HepG2 (cell line): ENCODE data around the gene BARX2. TPM values are rescaled to one million over a fixed set of nuclear protein-coding genes. Genes with fewer than 3 reads are reported as not detected.

Experiments
- ATAC-seq: fragments of 200-7000 bp; cut with Tn5 transposase; 3 replicates; pipeline ENCODE4 v1.9.1; 2020; ENCODE audit warnings: mild to moderate bottlenecking, moderate library complexity
- BruUV-seq: library from RNA; stranded (reverse); fragments of 400-500 nt; replicated peaks from 2 replicates; lab custom pipeline; 2021; lab: Mats Ljungman, UMichigan
- CTCF ChIA-PET: fragments of 300-600 bp; formaldehyde crosslinking; extraction: SDS; loops from one replicate; lab custom pipeline; 2021; ENCODE audit warnings: low total read pairs, inconsistent platforms, low intra/inter-chr PET ratio; lab: Yijun Ruan, JAX
- POLR2A ChIA-PET: fragments of 350-600 bp; sonication (Branson Sonifier 250); formaldehyde crosslinking; loops from one replicate; lab custom pipeline; 2020; ENCODE audit warnings: antibody characterized with exemption, inconsistent platforms; lab: Yijun Ruan, JAX
- DNase-seq: peaks from one replicate; pipeline ENCODE4 v3.0.0-alpha.2; 2015; ENCODE audit warnings: low spot score
- FAIRE-seq: peaks from 3 replicates; lab custom pipeline; 2011; peaks lifted over from hg19 to GRCh38; lab: Jason Lieb, UNC
- H2AFZ ChIP-seq: one replicate; pipeline ENCODE4 v1.6.1; 2011; ENCODE audit warnings: low read length, inconsistent platforms
- H3K27ac ChIP-seq: fragments of 300-600 bp; 3 replicates; pipeline ENCODE4 v1.8.0; 2011; ENCODE audit warnings: mixed run types, mild to moderate bottlenecking, mixed read lengths, low read length, inconsistent platforms; ENCODE audit not compliant: insufficient read depth; ENCODE audit errors: extremely low read length
- H3K27me3 ChIP-seq, 2 experiments: fragments of 200-600 bp in 1 of 2; 2 replicates in 1 of 2; 3 replicates in 1 of 2; pipeline versions ENCODE4 v1.6.0 to v1.8.0; 2011; ENCODE audit warnings: low read length in 2 of 2, mild to moderate bottlenecking in 2 of 2, moderate library complexity in 2 of 2, inconsistent platforms in 1 of 2; ENCODE audit not compliant: insufficient read depth in 2 of 2, control insufficient read depth in 1 of 2
- H3K36me3 ChIP-seq, 2 experiments: fragments of 200-600 bp in 1 of 2; replicated peaks in 1 of 2; 2 replicates in 1 of 2; 3 replicates in 1 of 2; pipeline versions ENCODE4 v1.5.1 to v1.8.0; 2011; ENCODE audit warnings: low read length in 2 of 2, inconsistent platforms in 1 of 2; ENCODE audit not compliant: insufficient read depth in 2 of 2, control insufficient read depth in 1 of 2
- H3K4me1 ChIP-seq: 2 replicates; pipeline ENCODE4 v1.5.1; 2012; ENCODE audit warnings: low read length, inconsistent platforms; ENCODE audit not compliant: insufficient read depth
- H3K4me2 ChIP-seq: 2 replicates; pipeline ENCODE4 v1.6.0; 2011; ENCODE audit warnings: low read depth, low read length, inconsistent platforms
- H3K4me3 ChIP-seq, 3 experiments: fragments of 200-600 bp in 1 of 3; sonication (generic), shearing (Covaris generic) in 1 of 3; replicated peaks in 1 of 3; 2 replicates each; pipeline ENCODE4 v1.5.1; 2011 to 2016; ENCODE audit warnings: low read length in 3 of 3, inconsistent platforms in 2 of 3, low read depth in 2 of 3, mild to moderate bottlenecking in 2 of 3, control low read depth in 1 of 3, mixed read lengths in 1 of 3; ENCODE audit not compliant: insufficient read depth in 1 of 3
- H3K79me2 ChIP-seq: one replicate; pipeline ENCODE4 v1.6.1; 2011; ENCODE audit warnings: low read length, inconsistent platforms; ENCODE audit not compliant: insufficient read depth
- H3K9ac ChIP-seq: 2 replicates; pipeline ENCODE4 v1.6.0; 2011; ENCODE audit warnings: mild to moderate bottlenecking, low read depth, low read length, inconsistent platforms; ENCODE audit not compliant: insufficient read depth
- H3K9me3 ChIP-seq: 2 replicates; pipeline ENCODE4 v1.5.1; 2012; ENCODE audit warnings: mild to moderate bottlenecking, low read length
- H4K20me1 ChIP-seq: 2 replicates; pipeline ENCODE4 v1.6.0; 2011; ENCODE audit warnings: inconsistent platforms, mild to moderate bottlenecking, low read length, moderate library complexity; ENCODE audit not compliant: insufficient read depth
- CC2D1A ChIP-seq: sonication (generic); formaldehyde crosslinking; IDR thresholded peaks from 2 replicates; pipeline ENCODE4 v1.8.1; 2023; ENCODE audit warnings: mild to moderate bottlenecking, missing genetic modification reagents
- EEA1 ChIP-seq: sonication (generic); formaldehyde crosslinking; IDR thresholded peaks from 2 replicates; pipeline ENCODE4 v1.5.1; 2020; ENCODE audit warnings: mild to moderate bottlenecking, missing genetic modification reagents, borderline replicate concordance
- HNRNPUL1 ChIP-seq: fragments of 200-400 bp; formaldehyde crosslinking; IDR thresholded peaks from 2 replicates; pipeline ENCODE4 v1.6.1; 2017; ENCODE audit warnings: low read depth, mild to moderate bottlenecking, low read length, moderate library complexity
- HOXA9 ChIP-seq: sonication (generic); formaldehyde crosslinking; IDR thresholded peaks from 2 replicates; pipeline ENCODE4 v1.8.1; 2022; ENCODE audit warnings: missing genetic modification reagents, mild to moderate bottlenecking, moderate library complexity, borderline replicate concordance
- PRPF4 ChIP-seq: fragments of 200-400 bp; formaldehyde crosslinking; IDR thresholded peaks from 2 replicates; pipeline ENCODE4 v1.6.1; 2016; ENCODE audit warnings: low read length, low read depth; ENCODE audit not compliant: poor library complexity, severe bottlenecking
- ZBTB42 ChIP-seq: sonication (generic); formaldehyde crosslinking; IDR thresholded peaks from 2 replicates; pipeline ENCODE4 v1.5.0; 2020; ENCODE audit warnings: mild to moderate bottlenecking, missing genetic modification reagents
- ZNF12 ChIP-seq: sonication (generic); formaldehyde crosslinking; IDR thresholded peaks from 2 replicates; pipeline ENCODE4 v1.5.0; 2020; ENCODE audit warnings: missing genetic modification reagents
- ZNF180 ChIP-seq: sonication (generic); formaldehyde crosslinking; IDR thresholded peaks from 2 replicates; pipeline ENCODE4 v1.4.0; 2020; ENCODE audit warnings: low read depth, missing genetic modification reagents, borderline replicate concordance
- ZNF567 ChIP-seq: sonication (generic); formaldehyde crosslinking; IDR thresholded peaks from 2 replicates; pipeline ENCODE4 v1.8.1; 2023; ENCODE audit warnings: mild to moderate bottlenecking, missing genetic modification reagents, borderline replicate concordance
- ZNF598 ChIP-seq: sonication (generic); formaldehyde crosslinking; IDR thresholded peaks from 2 replicates; pipeline ENCODE4 v1.5.1; 2020; ENCODE audit warnings: mild to moderate bottlenecking, missing genetic modification reagents, borderline replicate concordance
- WGBS: methylation state at CpG from one replicate; pipeline ENCODE4 v1.1.6; 2017; ENCODE audit warnings: low lambda C conversion rate; 5-methylcytosine and 5-hydroxymethylcytosine counted together
- in situ Hi-C: cut with HindIII; loops from 2 replicates; pipeline ENCODE4 v1.10.0; 2017; ENCODE audit warnings: low pct_unique_long_range_greater_than_20kb; ENCODE audit not compliant: extremely low pct_ligation_motif_present
- intact Hi-C: fragments of 100-400 bp; cut with micrococcal nuclease; formaldehyde crosslinking; loops from one replicate; pipeline ENCODE4 v1.10.0; 2022; ENCODE audit not compliant: unreplicated experiment
- polyA plus RNA-seq, 8 experiments: library from polyadenylated mRNA; depleted of rRNA in 3 of 8; stranded (reverse) in 7 of 8; unstranded in 1 of 8; fragments of >200 nt; fragmentation: Illumina TruSeq in 4 of 8; extraction: Trizol in 4 of 8; gene quantifications; 2 replicates each; pipeline versions ENCODE4 v1.2.1 to v1.2.3, GENCODE V29; 2011 to 2016; ENCODE audit warnings: low read depth in 4 of 8, missing spikeins in 1 of 8, mixed read lengths in 1 of 8; ENCODE audit not compliant: insufficient read depth in 1 of 8
- total RNA-seq, 5 experiments: library from RNA; depleted of rRNA; stranded (reverse); fragments of >200 nt; fragmentation: Illumina TruSeq; extraction: Trizol; gene quantifications; 2 replicates each; pipeline ENCODE4 v1.2.3, GENCODE V29; 2016; ENCODE audit warnings: low read depth in 1 of 5
- TF ChIP-seq, protein P1 (sequence below): sonication (generic); formaldehyde crosslinking; IDR thresholded peaks from 2 replicates; pipeline ENCODE4 v1.8.1; 2023; ENCODE audit warnings: mild to moderate bottlenecking, missing genetic modification reagents
- TF ChIP-seq, protein P2 (sequence below): sonication (generic); formaldehyde crosslinking; IDR thresholded peaks from 2 replicates; pipeline ENCODE4 v1.5.1; 2020; ENCODE audit warnings: missing genetic modification reagents, mild to moderate bottlenecking, borderline replicate concordance
- TF ChIP-seq, protein P3 (sequence below): sonication (generic); formaldehyde crosslinking; IDR thresholded peaks from 2 replicates; pipeline ENCODE4 v1.5.1; 2020; ENCODE audit warnings: mild to moderate bottlenecking, moderate library complexity, missing genetic modification reagents
- TF ChIP-seq, protein P4 (sequence below): sonication (generic); formaldehyde crosslinking; IDR thresholded peaks from 2 replicates; pipeline ENCODE4 v1.4.0; 2020; ENCODE audit warnings: mild to moderate bottlenecking, low read depth, missing genetic modification reagents

Gene BARX2
- total and polyA plus RNA-seq, 2 of the 13 experiments (the other 11 are each of a cell fraction or from before 2014, with no cell fraction given): not detected

DNA sequence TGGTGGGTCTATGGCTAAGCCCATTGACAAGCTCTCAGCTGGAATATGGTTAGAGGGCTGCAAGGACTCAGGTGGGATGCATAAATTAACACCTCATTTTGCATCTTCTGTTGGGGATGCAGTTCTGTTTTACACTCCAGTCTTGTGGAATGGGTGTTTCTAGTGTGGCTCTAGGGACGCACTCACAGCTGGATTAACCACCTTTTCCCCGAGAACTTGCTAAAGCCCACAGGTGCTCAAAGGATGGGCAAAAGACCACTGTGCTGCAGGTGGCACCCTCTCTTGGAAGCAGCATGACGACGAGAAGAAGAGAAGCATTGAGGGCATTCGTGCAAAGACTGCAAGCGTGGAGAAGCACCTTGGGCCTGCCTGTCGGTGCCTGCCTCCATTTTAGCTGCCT lies 6.9 kb downstream of the BARX2 start:
- Histone ChIP-seq H3K36me3 (no peaks in the 10 kb centered on the region), H3K4me3 (no peak overlapping the region), H3K4me1 (no peaks in the 10 kb centered on the region), H3K79me2 (no peaks in the 10 kb centered on the region), H4K20me1 (no peaks in the 10 kb centered on the region), H3K27me3 (peaks cover 2 to 41% of the 10 kb centered on the region in 2 experiments; a peak in 4 of 5 replicates), H3K9me3 (no peaks in the 10 kb centered on the region), H3K4me2 (no peak overlapping the region), H3K27ac (no peak overlapping the region), H3K9ac (no peak overlapping the region), H2AFZ (no peak overlapping the region)
- FAIRE-seq (no peak), DNase-seq (no peak), ATAC-seq (no peak)
- CTCF ChIA-PET: no interaction called here
- intact Hi-C loops (no loop called here), in situ Hi-C loops (no loop called here)
- POLR2A ChIA-PET: no interaction called here
- 49% methylated on average over 5 of the region's 7 CpGs for WGBS
- no TSS peak for BruUV-seq
- TF ChIP-seq EEA1 (no peak), ZNF598 (CRISPR knock-in tag) (no peak), HOXA9 (CRISPR knock-in tag) (no peak), PRPF4 (no peak), ZNF180 (CRISPR knock-in tag) (no peak), ZNF567 (CRISPR knock-in tag) (no peak), CC2D1A (CRISPR knock-in tag) (no peak), ZNF12 (CRISPR knock-in tag) (no peak), HNRNPUL1 (no peak), ZBTB42 (CRISPR knock-in tag) (no peak)
- TF ChIP-seq, protein P1, sequence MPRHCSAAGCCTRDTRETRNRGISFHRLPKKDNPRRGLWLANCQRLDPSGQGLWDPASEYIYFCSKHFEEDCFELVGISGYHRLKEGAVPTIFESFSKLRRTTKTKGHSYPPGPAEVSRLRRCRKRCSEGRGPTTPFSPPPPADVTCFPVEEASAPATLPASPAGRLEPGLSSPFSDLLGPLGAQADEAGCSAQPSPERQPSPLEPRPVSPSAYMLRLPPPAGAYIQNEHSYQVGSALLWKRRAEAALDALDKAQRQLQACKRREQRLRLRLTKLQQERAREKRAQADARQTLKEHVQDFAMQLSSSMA (CRISPR knock-in tag): no peak
- TF ChIP-seq, protein P2, sequence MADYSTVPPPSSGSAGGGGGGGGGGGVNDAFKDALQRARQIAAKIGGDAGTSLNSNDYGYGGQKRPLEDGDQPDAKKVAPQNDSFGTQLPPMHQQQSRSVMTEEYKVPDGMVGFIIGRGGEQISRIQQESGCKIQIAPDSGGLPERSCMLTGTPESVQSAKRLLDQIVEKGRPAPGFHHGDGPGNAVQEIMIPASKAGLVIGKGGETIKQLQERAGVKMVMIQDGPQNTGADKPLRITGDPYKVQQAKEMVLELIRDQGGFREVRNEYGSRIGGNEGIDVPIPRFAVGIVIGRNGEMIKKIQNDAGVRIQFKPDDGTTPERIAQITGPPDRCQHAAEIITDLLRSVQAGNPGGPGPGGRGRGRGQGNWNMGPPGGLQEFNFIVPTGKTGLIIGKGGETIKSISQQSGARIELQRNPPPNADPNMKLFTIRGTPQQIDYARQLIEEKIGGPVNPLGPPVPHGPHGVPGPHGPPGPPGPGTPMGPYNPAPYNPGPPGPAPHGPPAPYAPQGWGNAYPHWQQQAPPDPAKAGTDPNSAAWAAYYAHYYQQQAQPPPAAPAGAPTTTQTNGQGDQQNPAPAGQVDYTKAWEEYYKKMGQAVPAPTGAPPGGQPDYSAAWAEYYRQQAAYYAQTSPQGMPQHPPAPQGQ (CRISPR knock-in tag): no peak
- TF ChIP-seq, protein P3, sequence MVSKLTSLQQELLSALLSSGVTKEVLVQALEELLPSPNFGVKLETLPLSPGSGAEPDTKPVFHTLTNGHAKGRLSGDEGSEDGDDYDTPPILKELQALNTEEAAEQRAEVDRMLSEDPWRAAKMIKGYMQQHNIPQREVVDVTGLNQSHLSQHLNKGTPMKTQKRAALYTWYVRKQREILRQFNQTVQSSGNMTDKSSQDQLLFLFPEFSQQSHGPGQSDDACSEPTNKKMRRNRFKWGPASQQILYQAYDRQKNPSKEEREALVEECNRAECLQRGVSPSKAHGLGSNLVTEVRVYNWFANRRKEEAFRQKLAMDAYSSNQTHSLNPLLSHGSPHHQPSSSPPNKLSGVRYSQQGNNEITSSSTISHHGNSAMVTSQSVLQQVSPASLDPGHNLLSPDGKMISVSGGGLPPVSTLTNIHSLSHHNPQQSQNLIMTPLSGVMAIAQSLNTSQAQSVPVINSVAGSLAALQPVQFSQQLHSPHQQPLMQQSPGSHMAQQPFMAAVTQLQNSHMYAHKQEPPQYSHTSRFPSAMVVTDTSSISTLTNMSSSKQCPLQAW (CRISPR knock-in tag): no peak
- TF ChIP-seq, protein P4, sequence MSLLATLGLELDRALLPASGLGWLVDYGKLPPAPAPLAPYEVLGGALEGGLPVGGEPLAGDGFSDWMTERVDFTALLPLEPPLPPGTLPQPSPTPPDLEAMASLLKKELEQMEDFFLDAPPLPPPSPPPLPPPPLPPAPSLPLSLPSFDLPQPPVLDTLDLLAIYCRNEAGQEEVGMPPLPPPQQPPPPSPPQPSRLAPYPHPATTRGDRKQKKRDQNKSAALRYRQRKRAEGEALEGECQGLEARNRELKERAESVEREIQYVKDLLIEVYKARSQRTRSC: no peak
